Measurements from ENCODE around the gene DDX49.

Gene DDX49

DNA sequence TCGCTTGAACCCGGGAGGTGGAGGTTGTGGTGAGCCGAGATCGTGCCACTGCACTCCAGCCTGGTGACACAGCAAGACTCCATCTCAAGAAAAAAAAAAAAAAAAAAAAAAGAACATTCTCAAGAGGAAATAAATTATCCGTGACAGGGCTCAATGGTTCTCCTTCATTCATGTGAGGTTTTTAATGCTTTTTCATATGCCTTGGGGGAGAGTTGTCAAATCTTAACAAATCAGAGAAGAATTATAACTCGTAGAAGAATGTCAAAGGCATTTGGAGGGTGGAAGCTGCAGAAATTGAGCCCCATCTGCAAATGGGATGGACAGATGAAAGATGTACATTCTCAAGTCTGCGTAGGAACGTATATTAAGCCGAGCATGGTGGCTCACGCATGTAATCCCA, 56.4 kb downstream of the DDX49 start:
- no peak overlapping the region for H3K27ac ChIP-seq (ENCODE audit: low read length)
- H3K4me2 ChIP-seq (ENCODE audit: low read depth, low read length) = no peak overlapping the region
- H3K36me3 ChIP-seq (replicated peaks; ENCODE audit: insufficient read depth, low read length) = no peaks in the 10 kb centered on the region
- no peak overlapping the region for H3K9ac ChIP-seq (ENCODE audit: low read length)
- no peak for TF ChIP-seq EZH2 (optimal IDR thresholded peaks at IDR 0.05; ENCODE audit: low read depth, low read length)
- no peak for TF ChIP-seq EZH2phosphoT487 (IDR thresholded peaks at IDR 0.05; ENCODE audit: low read length)
- TF ChIP-seq, protein P1, sequence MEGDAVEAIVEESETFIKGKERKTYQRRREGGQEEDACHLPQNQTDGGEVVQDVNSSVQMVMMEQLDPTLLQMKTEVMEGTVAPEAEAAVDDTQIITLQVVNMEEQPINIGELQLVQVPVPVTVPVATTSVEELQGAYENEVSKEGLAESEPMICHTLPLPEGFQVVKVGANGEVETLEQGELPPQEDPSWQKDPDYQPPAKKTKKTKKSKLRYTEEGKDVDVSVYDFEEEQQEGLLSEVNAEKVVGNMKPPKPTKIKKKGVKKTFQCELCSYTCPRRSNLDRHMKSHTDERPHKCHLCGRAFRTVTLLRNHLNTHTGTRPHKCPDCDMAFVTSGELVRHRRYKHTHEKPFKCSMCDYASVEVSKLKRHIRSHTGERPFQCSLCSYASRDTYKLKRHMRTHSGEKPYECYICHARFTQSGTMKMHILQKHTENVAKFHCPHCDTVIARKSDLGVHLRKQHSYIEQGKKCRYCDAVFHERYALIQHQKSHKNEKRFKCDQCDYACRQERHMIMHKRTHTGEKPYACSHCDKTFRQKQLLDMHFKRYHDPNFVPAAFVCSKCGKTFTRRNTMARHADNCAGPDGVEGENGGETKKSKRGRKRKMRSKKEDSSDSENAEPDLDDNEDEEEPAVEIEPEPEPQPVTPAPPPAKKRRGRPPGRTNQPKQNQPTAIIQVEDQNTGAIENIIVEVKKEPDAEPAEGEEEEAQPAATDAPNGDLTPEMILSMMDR (IDR thresholded peaks at IDR 0.05; ENCODE audit: low read length) = no peak
- no peak overlapping the region for H2AFZ ChIP-seq (ENCODE audit: low read length)
- no peaks in the 10 kb centered on the region for H3K27me3 ChIP-seq (replicated peaks; ENCODE audit: insufficient read depth, low read length)
- no peak for DNase-seq
- no peaks in the 10 kb centered on the region for H3K9me2 ChIP-seq (replicated peaks; ENCODE audit: insufficient read depth, low read length)
- H3K4me1 ChIP-seq (ENCODE audit: low read length) = no peaks in the 10 kb centered on the region
- no peaks in the 10 kb centered on the region for H3K79me2 ChIP-seq (ENCODE audit: low read length)
- no peak overlapping the region for H3K4me3 ChIP-seq (ENCODE audit: low read length)
- H3F3A ChIP-seq (ENCODE audit: insufficient read depth, low read length) = no peaks in the 10 kb centered on the region
- H4K20me1 ChIP-seq (ENCODE audit: insufficient read depth, low read length) = no peaks in the 10 kb centered on the region
- H3K9me3 ChIP-seq (replicated peaks; ENCODE audit: insufficient read depth, low read length) = no peaks in the 10 kb centered on the region
